ENCODE measurements around the gene LPAR1.

- TF ChIP-seq CTCF (IDR thresholded peaks at IDR 0.05; ENCODE audit: low read length) (no peak), EZH2 (optimal IDR thresholded peaks at IDR 0.05; ENCODE audit: low read depth, low read length) (no peak), EZH2phosphoT487 (IDR thresholded peaks at IDR 0.05; ENCODE audit: low read length) (no peak)
These were observed 42.6 kb downstream of the LPAR1 start for GRCh38 chr9:110995420-110996340.

Measured in MM.1S (cell line).